ENCODE measurements around the gene TBCD.
A peak's percentile ranks its signal among the peaks of the same experiment; 100 is the strongest.

TBCD gene

GRCh38 chr17:82751571-82752370, at the start of gene TBCD:
TSS of gene TBCD (plus strand) at chr17:82752065. CDS start at chr17:82752194, 129 bp downstream.
- DNase-seq (ENCODE audit: low read depth), result peak; percentile 78

GRCh38 chr17:82702231-82702927, 49.5 kb upstream of the TBCD start:
- no peak for DNase-seq (ENCODE audit: low read depth)

- DNase-seq (ENCODE audit: low read depth), result no peak
These were observed 48.7 kb upstream of the TBCD start for GRCh38 chr17:82703036-82703745.

GRCh38 chr17:82703935-82704865, 47.7 kb upstream of the TBCD start:
- no peak for DNase-seq (ENCODE audit: low read depth)

GRCh38 chr17:82704886-82705285, 47.0 kb upstream of the TBCD start:
- no peak for DNase-seq (ENCODE audit: low read depth)

- no peak for DNase-seq (ENCODE audit: low read depth)
These were observed 46.1 kb upstream of the TBCD start for GRCh38 chr17:82705756-82706155.

- DNase-seq (ENCODE audit: low read depth), result no peak
These were observed 42.7 kb upstream of the TBCD start for GRCh38 chr17:82709024-82709675.

- no peak for DNase-seq (ENCODE audit: low read depth)
These were observed 42.0 kb upstream of the TBCD start for GRCh38 chr17:82709676-82710498.

- no peak for DNase-seq (ENCODE audit: low read depth)
These were observed 41.2 kb upstream of the TBCD start for GRCh38 chr17:82710499-82711232.

- DNase-seq (ENCODE audit: low read depth), result no peak
These were observed 38.7 kb upstream of the TBCD start for GRCh38 chr17:82713071-82713723.

- peak; percentile 80 for DNase-seq (ENCODE audit: low read depth)
These were observed 35.5 kb upstream of the TBCD start, which contains the start of gene FN3KRP for GRCh38 chr17:82716203-82717010. TSS of gene FN3KRP (plus strand) at chr17:82716706. CDS start at chr17:82716756, 50 bp downstream.

- DNase-seq (ENCODE audit: low read depth), result no peak
These were observed 32.7 kb upstream of the TBCD start for GRCh38 chr17:82718986-82719685.

- no peak for DNase-seq (ENCODE audit: low read depth)
These were observed 31.7 kb upstream of the TBCD start for GRCh38 chr17:82720204-82720603.

- no peak for DNase-seq (ENCODE audit: low read depth)
These were observed 29.4 kb upstream of the TBCD start for GRCh38 chr17:82722341-82723013.

GRCh38 chr17:82723169-82723807, 28.6 kb upstream of the TBCD start:
- DNase-seq (ENCODE audit: low read depth), result no peak

GRCh38 chr17:82726427-82726826, 25.4 kb upstream of the TBCD start:
- no peak for DNase-seq (ENCODE audit: low read depth)
